Measurements from ENCODE around the gene MMP10. TPM values are rescaled to one million over a fixed set of nuclear protein-coding genes. Genes with fewer than 3 reads are reported as not detected.

MMP10 gene
- total RNA-seq, 2 donors from 2014 or later: not detected

DNA sequence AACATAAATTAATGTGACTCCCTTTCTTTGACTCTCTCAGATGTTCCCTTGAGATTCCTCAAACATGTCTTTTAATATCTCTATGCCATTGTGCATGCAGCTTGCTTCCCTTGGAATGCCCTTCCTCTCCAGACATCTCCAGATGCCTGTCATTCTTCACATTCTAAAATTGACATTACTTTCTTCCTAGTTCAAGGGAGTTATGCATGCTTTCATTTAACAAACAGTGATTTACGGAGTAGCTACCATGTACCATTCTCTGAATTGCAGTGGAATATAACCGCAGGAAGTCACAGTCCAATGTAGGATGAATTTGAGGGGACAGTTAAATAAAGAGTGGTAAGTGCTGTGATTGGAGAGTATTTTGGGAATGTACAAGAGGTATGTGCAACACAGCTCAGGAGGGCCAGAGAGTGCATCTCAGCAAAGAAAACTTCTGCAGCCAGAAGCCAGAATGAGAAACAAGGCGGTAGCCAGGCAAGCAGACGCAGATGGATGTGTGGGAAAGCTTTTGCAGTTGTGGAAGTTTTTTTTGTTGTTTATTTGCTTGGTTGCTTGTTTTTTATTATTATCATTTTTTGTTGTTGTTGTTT is 18.7 kb downstream of the MMP10 start:
- no peak for ATAC-seq (ENCODE audit: insufficient number of reproducible peaks, low FRiP score, low read depth)
- no peak for DNase-seq (ENCODE audit: low spot score)
- Histone ChIP-seq H3K36me3 (no peaks in the 10 kb centered on the region), H3K4me1 (ENCODE audit: control insufficient read depth in 1 of 2, low read depth in 2 of 2) (no peaks in the 10 kb centered on the region), H3K27me3 (replicated peaks; ENCODE audit: insufficient read depth) (no peaks in the 10 kb centered on the region), H3K4me3 (no peak overlapping the region), H3K9me3 (no peaks in the 10 kb centered on the region), H3K27ac (no peak overlapping the region)
- TF ChIP-seq, protein P1, sequence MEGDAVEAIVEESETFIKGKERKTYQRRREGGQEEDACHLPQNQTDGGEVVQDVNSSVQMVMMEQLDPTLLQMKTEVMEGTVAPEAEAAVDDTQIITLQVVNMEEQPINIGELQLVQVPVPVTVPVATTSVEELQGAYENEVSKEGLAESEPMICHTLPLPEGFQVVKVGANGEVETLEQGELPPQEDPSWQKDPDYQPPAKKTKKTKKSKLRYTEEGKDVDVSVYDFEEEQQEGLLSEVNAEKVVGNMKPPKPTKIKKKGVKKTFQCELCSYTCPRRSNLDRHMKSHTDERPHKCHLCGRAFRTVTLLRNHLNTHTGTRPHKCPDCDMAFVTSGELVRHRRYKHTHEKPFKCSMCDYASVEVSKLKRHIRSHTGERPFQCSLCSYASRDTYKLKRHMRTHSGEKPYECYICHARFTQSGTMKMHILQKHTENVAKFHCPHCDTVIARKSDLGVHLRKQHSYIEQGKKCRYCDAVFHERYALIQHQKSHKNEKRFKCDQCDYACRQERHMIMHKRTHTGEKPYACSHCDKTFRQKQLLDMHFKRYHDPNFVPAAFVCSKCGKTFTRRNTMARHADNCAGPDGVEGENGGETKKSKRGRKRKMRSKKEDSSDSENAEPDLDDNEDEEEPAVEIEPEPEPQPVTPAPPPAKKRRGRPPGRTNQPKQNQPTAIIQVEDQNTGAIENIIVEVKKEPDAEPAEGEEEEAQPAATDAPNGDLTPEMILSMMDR (IDR thresholded peaks at IDR 0.05): no peak

DNA sequence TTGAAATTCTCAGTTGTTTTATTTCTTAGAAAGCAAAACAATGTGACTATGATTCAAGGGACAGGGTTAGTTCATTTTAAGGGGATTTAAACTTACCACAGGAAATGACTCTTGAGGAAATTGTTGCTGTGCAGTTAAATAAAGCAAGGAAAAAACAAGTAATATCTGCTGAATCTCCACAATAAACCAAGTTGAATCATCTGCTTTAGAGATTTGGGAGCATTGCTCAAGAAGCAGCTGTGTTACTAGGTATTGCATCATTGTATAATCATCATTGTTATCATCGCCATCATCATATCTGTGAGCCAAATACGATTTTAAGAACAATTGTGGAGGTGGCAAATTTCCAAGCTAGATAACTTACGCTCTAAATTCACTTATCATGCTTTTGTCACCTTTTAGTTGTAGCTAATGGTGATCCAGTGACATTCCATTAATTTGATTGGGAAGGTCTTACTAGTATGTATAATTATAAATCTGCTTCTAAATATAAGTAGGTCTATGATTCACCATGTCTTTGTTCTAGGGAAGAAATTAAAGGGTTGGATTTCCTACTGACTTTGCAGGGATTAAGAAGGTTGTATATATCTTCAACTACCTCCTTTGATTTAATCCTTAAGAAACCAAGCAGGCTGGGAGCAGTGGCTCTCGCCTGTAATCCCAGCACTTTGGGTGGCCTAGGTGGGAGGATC is 19.9 kb downstream of the MMP10 start:
- Histone ChIP-seq H3K4me3 (no peak overlapping the region), H3K27ac (no peak overlapping the region), H3K9me3 (no peaks in the 10 kb centered on the region), H3K4me1 (ENCODE audit: control insufficient read depth in 1 of 2, low read depth in 2 of 2) (no peaks in the 10 kb centered on the region), H3K27me3 (replicated peaks; ENCODE audit: insufficient read depth) (no peaks in the 10 kb centered on the region), H3K36me3 (no peaks in the 10 kb centered on the region)
- no peak for DNase-seq (ENCODE audit: low spot score)
- no peak for ATAC-seq (ENCODE audit: insufficient number of reproducible peaks, low FRiP score, low read depth)
- TF ChIP-seq, protein P1 (IDR thresholded peaks at IDR 0.05): no peak

DNA sequence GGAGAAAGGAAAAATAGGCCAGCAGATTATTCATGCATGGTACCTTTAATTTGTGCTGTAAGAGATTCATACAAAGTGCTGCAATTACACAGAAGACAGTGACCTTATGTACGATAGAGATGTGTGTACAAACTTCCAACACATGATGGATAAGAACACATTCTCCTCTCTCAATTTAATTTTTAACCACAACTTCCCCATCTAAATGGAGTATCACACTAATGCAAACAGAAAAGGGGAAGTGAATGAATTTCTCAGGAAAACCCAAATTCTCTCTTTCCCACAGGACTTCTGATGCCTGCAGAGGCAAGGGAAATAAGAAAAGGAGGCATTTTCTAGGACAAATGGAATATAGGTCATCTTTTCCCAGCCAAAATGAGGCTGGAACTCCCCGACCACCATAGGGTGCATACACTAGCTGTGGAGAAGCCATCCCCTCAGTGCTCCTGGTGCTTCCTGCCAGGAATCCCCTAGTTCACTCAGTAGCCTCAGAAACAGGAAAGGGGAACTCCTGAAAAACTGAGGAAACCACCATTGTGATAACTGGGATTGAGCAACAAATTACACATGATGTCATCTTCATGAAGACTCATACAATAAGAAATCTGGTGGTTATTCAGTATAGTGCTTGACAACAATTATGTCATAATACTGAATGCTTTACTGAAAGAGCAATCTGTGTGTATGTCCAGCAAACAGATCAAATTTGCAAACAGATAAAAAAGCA is 22.4 kb downstream of the MMP10 start:
- TF ChIP-seq, protein P1 (IDR thresholded peaks at IDR 0.05): no peak
- no peak for ATAC-seq (ENCODE audit: insufficient number of reproducible peaks, low FRiP score, low read depth)
- no peak for DNase-seq (ENCODE audit: low spot score)

DNA sequence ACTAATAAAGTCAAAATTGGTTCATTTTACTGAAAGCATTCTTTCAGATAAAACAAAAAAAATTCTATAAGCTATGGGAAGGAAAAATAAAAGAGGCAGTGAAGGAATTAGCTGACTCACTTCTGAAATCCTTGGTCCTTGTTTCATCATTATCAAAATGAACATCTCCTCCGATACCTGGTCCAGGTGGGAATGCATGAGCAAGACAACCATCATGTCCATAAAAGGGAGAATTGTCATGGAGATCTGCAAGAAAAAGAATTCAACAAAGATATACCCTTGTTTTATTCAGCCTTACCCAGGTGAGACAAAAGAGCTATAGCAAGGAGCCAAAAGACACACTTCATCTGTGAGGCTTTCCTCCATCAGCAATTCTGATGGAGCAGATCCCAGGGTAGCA is 27.2 kb downstream of the MMP10 start:
- DNase-seq (ENCODE audit: low spot score): no peak
- no peaks in the 10 kb centered on the region for H3K4me1 ChIP-seq (ENCODE audit: control insufficient read depth in 1 of 2, low read depth in 2 of 2)
- ATAC-seq (ENCODE audit: insufficient number of reproducible peaks, low FRiP score, low read depth): no peak
- TF ChIP-seq, protein P1 (IDR thresholded peaks at IDR 0.05): no peak
- H3K27ac ChIP-seq: no peak overlapping the region
- no peaks in the 10 kb centered on the region for H3K9me3 ChIP-seq
- no peaks in the 10 kb centered on the region for H3K36me3 ChIP-seq
- H3K27me3 ChIP-seq (replicated peaks; ENCODE audit: insufficient read depth): no peaks in the 10 kb centered on the region
- H3K4me3 ChIP-seq: no peak overlapping the region

More for the DNA sequence above, 22.4 kb downstream of the MMP10 start:
- no peak overlapping the region for H3K27ac ChIP-seq
- H3K36me3 ChIP-seq: no peaks in the 10 kb centered on the region
- no peaks in the 10 kb centered on the region for H3K9me3 ChIP-seq
- H3K4me3 ChIP-seq: no peak overlapping the region
- no peaks in the 10 kb centered on the region for H3K4me1 ChIP-seq (ENCODE audit: control insufficient read depth in 1 of 2, low read depth in 2 of 2)
- no peaks in the 10 kb centered on the region for H3K27me3 ChIP-seq (replicated peaks; ENCODE audit: insufficient read depth)

DNA sequence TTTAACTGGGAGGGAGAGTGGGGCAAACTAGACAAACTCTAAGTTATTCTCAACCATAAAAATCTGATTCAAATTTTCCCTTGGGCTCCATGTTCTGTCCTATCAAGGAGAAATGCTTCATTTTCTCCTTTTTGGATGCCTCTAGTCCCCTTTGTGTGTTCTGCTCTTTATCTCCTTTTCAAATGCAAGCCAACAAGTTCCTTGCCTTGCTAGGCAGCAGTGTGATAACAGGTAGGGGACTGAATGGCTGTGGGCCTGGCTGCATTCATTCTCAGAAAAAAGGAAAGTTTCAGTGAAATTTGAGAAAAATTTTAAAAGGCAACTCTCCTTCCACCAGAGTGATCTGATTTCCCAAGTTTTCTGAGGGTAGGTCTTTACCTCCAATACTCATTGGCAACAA is 28.8 kb downstream of the MMP10 start:
- Histone ChIP-seq H3K4me3 (no peak overlapping the region), H3K4me1 (ENCODE audit: control insufficient read depth in 1 of 2, low read depth in 2 of 2) (no peaks in the 10 kb centered on the region), H3K27ac (no peak overlapping the region), H3K27me3 (replicated peaks; ENCODE audit: insufficient read depth) (no peaks in the 10 kb centered on the region), H3K9me3 (no peaks in the 10 kb centered on the region), H3K36me3 (no peaks in the 10 kb centered on the region)
- TF ChIP-seq, protein P1 (IDR thresholded peaks at IDR 0.05): no peak
- ATAC-seq (ENCODE audit: insufficient number of reproducible peaks, low FRiP score, low read depth) (no peak), DNase-seq (ENCODE audit: low spot score) (no peak)
